GM15510 (cell line): ENCODE data around the gene SCAF1.

Experiments used
- POLR2A ChIP-seq: IDR thresholded peaks from 3 replicates; pipeline ENCODE4 v1.6.1; 2011; ENCODE audit warnings: borderline replicate concordance; ENCODE audit not compliant: insufficient read length; ENCODE audit errors: extremely low read depth

Gene SCAF1

GRCh38 chr19:49699364-49699763 lies 57.4 kb downstream of the SCAF1 start:
- TF ChIP-seq POLR2A = no peak

DNA sequence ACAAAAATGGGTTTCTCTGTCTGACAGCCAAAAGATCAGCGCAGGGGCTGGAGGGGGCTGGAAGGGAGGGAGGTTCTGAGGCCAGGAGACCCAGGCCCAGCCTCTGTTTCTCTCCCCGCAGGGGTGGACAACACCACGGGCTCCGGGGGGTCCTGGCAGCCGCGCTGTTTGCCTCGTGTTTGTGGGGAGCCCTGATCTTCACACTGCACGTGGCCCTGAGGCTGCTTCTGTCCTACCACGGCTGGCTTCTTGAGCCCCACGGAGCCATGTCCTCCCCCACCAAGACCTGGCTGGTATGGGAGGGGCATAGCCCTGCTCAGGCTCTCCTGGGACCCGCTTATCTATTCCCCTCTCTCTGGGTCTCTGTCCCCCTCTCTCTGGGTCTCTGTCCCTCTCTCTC lies 58.6 kb downstream of the SCAF1 start:
- TF ChIP-seq POLR2A = no peak

DNA sequence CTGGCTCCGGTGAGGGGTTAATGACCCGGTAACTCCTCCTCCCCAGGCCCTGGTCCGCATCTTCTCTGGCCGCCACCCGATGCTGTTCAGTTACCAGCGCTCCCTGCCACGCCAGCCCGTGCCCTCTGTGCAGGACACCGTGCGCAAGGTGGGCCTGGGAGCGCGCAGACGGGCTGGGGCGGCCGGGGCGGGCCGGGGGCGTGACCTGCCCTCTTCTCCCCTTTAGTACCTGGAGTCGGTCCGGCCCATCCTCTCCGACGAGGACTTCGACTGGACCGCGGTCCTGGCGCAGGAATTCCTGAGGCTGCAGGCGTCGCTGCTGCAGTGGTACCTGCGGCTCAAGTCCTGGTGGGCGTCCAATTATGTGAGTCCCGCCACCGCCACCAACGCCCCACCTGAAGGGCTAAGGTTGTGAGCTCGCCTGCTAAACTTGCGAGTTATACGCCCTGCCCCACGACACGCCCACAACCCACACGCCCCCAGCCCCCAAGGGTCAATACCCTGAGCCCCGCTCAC lies 59.3 kb downstream of the SCAF1 start:
- TF ChIP-seq POLR2A = no peak

GRCh38 chr19:49704888-49705642 lies 63.1 kb downstream of the SCAF1 start:
- TF ChIP-seq POLR2A = no peak

DNA sequence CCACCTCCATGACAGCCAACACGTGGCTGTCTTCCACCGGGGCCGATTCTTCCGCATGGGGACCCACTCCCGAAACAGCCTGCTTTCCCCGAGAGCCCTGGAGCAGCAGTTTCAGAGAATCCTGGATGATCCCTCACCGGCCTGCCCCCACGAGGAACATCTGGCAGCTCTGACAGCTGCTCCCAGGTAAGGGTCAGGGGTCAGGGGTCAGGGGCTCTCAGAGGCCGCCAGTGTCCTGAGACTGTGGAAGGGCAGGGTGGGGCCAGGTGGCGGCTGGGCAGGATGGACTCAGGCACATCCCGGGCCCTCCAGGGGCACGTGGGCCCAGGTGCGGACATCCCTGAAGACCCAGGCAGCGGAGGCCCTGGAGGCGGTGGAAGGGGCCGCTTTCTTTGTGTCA lies 63.9 kb downstream of the SCAF1 start:
- TF ChIP-seq POLR2A = no peak
